HG03280 (cell line): ENCODE data around the gene SLC16A9.
"Not testable (repeated sequence)": the region's sequence is repeated elsewhere in the genome, so short reads cannot be mapped to it uniquely, and the experiment has no call there.

Source experiments
- ATAC-seq: cut with Tn5 transposase; IDR thresholded peaks from one replicate; pipeline ENCODE4 v1.9.1; 2021; ENCODE audit warnings: mild to moderate bottlenecking, moderate library complexity; ENCODE audit not compliant: unreplicated experiment

SLC16A9 gene

DNA sequence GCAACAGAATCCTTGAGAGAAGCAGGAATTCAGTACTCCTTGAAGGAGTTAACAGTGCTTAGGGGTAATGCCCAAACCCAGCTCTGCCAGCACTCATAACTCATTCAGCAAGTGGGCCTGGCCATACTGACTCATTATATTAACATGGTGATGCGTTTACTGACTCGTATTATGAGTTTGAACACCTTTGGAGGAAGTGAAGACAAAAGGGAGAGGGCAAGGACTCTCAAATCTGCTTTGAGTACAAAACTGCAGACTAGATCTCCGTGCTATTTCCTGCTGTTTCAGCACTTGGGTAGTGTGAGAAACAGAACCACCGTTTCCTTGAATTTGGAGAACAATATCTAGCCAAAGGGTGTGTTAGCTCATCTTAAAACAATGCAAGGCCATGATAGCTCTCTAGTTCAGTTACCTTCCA, 30.8 kb downstream of the SLC16A9 start:
- ATAC-seq: no peak

DNA sequence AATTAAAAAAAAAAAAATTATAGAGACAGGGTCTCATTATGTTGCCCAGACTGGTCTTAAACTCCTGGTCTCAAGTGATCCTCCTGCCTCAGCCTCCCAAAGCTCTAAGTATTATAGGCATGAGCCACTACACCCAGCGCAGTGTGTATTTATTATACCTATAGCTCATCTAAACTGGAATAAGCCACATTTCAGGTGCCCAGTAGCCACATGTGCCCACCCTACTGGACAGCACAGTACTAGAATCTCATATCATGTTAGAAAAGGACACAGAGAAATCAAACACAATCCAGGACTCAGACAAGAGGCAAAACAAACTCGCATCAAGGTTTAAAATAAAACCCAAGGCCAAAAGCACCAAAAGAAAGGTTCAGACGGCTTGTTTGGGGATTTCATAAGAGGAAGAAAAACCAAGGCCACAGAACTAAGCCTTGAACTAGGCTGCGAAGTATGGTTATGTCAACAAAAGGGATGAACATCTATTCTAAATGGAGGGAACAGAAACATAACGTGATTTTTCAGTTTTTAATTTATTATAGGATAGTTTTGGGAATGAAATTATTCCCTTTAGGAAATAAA, 32.3 kb downstream of the SLC16A9 start:
- no peak for ATAC-seq

DNA sequence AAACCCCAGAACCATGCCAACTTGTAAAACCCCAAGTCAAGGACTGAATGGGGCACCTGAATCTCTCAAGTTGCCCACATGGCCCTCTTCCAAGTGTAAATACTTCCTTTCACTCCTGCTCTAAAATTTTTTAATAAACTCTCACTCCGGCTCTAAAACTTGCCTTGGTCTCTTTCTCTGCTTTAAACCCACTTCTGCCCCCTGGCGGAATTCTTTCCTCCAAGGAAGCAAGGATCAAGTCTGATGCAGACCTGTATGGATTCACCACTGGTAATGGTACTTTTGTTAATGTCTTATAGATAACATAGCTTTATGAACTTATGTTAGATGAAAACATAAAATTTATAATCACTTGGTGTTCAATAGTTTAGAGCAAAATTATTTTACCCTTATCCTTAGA, 33.8 kb downstream of the SLC16A9 start:
- ATAC-seq: no peak

DNA sequence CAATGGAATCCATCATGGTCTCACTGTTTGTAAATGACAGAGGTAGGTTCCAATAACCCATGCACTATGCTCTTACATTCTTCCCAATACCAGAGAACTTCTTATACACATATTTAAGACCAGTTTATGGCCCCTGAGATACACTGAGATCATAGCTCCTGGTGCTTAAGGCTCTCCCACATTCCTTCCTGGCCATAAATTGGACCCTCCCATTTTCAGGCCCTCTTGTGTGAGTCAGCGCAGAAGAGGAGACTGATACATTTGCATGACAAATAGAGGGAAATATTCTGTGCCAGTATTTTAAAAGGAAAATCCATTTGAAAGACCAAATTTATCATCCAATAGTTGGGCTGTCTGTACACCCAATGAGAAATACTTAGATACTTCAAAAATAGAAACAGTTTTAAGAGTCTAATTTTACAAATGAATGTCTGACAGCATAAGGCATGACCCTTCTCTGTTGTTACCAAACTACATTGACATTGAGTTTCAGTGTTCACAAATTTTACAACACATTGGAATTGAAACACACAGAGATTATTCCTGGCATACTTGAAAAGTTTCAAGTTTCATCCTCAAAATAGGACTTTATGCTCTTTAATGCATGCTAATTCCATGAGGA, 35.3 kb downstream of the SLC16A9 start:
- ATAC-seq: no peak

DNA sequence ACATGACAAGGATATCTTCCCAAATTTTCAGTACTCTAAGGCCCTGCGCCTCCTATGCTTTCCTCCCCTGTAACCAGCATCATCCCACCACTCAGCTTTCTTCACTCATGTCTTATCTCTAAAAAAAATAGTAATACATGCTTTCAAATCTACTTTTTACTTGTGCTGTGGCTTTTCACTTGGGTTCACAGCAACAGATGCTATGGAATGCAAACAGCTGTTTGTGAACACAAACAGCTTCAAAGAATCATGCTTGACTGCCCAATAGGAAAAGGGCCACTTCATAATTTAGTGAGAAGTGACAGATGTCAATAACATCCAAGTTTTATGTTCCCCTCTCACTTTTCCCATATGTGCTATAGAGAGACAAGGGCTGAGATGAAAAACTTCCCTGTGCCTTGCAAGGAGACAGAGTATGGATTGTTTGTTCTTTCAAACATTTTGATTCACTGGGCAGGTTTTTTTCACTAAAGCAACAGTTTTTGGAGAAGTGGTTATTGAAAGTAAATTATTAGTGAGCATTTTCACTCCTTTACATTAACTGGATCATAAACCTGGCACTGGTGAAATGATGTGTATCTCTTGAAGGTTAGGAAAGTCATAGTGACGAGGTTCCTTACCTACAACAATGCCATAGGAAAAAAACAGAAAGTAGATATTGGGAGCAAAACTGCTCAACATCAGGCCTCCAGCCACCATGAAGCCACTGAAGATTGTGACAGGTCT, 37.3 kb downstream of the SLC16A9 start:
- ATAC-seq: no peak

DNA sequence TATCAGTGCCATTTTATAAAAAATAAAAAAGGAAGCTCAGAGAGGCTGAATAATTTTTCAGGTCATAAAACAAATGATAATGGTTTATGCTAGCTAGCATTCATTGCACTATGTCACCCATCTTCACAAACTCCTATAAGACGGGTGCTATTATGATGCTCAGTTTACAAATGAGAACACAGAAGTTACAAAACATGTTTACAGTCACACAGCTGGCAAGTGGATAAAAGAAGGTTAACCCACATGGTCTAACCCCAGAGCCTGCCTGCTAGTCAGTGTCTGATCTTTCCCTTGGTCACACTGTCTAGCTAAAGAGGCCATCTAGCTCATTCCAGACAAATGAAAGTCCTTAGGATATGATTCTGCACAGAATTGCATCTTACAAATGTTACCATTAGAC, 39.4 kb downstream of the SLC16A9 start:
- ATAC-seq: no peak

DNA sequence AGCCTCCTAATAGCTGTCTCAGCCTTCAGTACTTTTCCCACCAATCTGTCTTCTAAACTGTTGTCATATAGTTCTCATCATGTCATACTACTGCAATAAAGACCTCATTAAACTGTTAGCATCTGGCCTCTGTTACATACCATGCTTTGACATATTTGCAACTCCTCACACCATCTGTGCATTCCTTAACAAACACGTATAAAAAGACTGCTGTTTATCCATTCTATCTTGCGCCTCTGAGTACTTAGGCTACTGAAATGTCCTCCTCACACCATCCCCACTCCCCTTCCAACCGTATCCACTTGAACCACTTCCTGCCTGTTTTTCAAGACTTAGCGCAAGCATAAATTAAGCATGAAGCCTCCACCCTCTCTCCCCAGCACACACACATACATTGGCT, 41.6 kb downstream of the SLC16A9 start:
- no peak for ATAC-seq

DNA sequence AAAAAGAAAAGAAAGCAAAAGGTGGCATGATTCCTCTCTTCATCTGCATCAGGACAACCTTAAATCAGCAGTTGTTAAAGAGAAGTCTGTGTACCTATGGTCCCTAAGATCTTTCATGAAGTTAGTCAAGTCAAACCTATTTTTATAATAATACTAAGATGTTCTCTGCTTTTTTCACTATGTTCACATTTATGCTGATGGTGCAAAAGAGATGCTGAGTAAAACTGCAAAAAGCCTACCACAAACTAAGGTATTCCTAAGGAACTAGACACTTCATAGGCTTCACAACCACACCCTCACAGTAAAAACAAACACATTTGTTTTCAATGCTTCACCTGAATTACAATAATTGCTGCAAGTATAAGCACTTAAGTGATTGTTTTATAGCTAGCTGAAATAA, 43.3 kb downstream of the SLC16A9 start:
- no peak for ATAC-seq

DNA sequence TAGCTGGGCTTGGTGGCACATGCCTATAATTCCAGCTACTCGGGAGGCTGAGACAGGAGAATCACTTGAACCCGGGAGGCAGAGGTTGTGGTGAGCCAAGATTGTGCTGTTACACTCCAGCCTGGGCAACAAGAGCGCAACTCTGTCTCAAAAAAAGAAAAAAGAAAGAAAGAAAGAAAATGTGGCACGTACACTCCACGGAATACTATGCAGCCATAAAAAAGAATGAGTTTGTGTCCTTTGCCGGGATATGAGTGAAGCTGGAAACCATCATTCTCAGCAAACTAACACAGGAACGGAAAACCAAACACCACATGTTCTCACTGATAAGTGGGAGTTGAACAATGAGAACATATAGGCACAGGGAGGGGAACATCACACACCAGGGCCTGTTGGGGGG, 46.4 kb downstream of the SLC16A9 start:
- ATAC-seq: not testable (repeated sequence)

DNA sequence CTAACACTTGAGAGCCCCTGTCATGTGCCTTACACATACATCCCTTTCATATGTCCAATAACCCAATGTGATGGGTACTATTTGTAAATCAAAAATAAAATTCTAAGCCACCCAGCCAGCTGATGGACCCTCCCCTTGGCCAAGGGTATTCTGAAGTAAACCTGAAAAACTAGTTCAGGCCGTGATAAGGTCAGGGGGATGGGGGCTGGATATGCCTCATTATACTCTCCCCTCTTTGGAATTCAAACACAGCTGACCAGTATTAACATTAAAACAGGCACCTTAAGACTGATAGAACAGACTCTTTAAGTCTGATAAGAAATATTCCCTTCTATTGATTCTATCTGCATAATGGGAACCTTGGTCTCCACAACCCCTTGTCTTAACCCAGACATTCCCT, 51.9 kb downstream of the SLC16A9 start:
- ATAC-seq: no peak

DNA sequence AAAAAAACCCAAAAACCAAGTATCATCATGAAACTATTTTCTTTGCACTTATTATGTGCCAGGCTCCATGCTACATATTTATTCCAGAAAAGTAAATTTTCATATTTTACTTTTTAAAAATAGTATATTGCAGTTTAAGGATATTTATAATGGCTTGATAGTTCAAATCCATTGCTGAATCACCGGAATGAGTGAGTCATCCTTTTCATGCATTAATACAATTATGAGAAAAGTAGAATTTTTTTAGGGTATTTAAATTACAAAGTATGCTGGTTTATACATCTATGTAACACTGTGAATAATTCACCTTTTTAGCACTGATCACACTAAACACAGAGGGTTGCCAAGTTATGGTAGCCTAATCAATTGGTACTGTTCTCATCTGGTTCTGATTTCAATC, 54.3 kb downstream of the SLC16A9 start:
- no peak for ATAC-seq

DNA sequence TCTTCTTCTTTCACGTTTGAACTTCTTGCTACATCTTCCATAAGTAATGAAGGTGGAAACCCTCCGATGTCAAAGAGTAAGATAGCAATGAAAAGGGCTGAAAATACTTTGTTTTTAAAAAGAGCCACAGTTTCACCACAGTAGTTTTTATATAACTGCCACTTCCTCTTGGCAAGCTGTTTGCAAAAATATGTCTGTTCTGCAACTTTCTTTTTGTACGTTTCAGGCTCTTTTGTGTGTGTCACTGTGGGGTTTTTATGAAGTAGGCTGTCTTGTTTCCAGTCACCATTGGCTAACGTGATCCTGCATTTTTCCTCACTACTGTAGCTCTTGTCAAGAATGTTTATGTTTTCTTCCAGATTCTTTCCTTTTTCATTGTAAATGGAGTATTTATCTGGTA, 55.6 kb downstream of the SLC16A9 start:
- no peak for ATAC-seq

DNA sequence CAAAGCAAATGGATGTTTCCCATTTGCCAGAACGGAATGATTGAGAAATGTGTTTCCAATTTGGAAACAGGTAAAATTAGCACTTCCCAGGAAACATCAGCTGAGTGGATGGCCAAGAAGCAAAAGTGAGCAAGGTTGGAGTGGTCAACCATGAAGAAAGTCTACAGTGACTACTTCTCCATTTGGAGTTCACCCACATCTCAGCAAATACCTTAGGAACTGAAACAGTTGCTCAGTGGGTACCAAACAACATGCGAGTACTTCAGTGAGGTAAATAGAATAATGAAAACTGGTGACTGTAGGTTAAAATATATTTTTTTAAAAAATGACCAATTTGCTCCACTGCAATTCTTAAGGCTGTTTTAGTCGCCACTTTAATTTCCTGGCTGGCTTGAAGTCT, 57.7 kb downstream of the SLC16A9 start:
- no peak for ATAC-seq

DNA sequence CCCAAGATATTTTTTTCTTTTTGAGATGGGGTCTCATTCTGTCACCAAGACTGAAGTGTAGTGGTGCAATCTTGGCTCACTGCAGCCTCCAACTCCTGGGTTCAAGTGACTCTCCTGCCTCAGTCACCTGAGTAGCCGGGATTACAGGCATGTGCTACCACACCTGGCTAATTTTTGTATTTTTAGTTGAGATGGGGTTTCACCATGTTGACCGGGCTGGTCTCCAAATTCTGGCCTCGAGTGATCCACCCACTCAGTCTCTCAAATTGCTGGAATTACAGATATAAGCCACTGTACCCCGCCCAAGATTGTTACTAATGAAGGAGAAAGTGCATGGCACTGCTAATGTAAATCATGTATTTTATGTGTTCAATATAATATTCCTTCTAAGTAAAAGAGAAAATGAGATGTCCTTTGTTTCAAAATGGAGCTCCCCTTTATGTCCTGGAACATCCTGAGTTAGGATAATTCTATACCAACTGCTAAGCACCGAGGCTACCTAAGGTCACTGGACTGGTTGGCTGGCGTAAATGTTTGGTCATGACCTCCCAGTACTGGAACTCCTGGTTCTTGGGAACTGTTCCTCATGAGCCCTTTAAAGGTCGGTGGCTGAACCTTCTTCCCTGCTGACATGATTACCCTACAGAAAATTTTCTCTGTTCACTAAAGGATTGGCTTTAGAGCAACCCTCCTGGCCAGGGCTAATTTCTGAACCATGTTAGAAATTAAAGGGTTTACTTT, 59.9 kb downstream of the SLC16A9 start:
- ATAC-seq: no peak

DNA sequence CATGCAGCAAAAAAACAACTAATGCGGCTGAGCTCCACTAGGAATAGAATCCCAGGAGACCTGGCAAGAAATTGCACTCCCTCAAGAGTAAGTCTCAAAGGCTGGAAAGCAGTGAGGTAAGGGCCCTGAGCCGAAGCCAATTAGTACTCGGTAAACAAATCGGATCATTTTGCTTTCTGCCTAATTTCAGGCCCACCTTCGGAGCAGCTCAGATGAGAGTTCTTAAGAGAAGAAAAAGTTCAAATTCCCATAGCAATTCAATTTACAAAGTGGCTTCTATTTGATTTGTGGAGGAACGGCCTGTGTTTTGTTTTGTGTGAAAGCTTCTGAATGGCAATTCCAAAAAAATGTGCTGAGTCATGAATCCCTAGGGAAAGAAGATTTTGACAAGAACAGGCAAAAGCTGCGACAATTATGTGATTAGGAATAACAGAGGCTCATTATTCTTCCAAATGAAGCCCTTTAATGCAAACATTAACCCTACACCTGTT, 60.9 kb downstream of the SLC16A9 start:
- no peak for ATAC-seq

DNA sequence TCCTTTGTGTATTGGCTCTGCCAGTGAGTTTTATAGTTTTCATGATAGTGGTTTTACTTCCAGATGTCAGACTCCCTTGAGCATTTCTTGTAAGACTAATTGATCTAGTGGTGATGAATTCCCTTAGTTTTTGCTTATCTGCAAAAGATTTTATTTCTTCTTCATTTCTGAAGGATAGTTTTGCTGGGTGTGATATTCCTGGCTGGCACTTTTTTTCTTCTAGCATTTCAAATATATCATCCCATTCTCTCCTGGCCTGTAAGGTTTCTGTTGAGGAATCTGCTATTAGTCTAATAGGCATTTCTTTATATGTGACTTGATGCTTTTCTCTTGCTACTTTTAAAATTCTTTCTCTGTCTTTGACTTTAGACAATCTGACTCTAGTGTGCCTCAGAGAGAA, 64.8 kb downstream of the SLC16A9 start:
- no peak for ATAC-seq

DNA sequence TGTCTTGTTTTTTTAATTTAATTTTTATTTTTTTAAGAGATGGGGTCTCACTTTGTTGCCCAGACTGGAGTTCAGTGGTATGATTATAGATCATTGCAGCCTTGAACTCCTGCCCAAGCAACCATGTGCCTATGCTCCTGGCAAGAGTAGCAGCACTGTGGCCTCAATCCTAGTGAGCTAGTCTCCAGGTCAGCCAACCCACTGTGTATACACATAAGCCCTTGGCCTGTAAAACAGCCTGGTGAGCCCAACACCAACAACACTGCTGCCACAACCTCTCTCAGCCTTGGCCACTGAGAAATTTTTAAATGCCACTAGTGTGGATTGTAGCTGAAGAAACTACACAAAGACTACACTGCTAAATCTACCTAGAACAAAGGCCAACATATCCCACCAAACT, 68.0 kb downstream of the SLC16A9 start:
- not testable (repeated sequence) for ATAC-seq

DNA sequence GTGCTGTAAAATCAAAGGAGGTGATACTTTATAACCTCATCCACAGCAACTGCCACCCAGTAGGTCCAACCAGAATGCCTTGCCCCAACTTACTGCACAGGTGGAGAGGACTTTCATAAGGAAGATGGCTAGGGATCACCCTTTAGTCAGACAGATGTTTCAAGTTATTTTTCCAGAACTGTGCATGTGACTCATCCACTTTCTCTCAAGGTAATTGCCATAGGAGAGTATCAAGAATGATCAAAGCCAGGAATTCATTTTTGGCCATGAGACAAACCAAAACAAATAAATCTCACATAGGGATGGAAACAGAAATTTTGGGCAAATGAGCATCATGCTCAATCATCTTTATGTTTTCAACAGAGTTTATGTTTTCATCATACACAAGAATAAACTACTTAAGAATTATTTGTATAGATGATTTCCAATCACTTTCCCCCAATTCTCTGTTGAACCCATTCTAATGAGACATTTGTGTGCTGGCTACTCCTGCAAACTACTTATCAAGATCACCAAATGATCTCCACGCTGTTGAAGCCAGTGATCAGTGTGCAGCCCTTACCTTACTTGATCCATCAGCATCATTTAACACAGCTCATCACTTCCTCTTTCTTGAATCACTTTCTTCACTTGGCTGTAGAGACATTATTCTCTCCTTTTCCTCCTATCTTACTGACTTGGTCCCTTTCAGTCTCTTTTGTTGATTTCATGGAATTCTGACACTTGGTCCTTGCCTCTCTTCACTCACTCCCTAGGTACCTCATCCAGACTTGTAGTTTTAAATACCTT, 74.0 kb downstream of the SLC16A9 start:
- ATAC-seq: no peak

DNA sequence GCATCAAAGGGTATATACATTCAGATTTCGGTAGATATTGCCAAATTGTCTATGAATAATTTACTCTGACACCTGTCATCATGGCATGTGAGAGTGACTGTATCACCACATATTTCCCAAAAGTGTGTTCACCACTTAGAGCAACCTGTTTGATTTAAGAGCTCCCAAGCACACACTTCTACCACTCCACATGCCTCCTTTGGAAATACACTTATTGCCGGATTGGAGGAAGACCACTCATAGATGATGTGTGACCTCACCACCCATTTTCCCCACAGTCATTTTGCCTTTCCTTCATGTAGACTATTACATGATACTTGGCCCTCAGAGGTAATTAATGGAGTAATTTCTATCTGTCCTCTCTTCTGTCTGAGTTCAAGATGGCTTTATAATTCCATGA, 75.5 kb downstream of the SLC16A9 start:
- ATAC-seq: no peak

DNA sequence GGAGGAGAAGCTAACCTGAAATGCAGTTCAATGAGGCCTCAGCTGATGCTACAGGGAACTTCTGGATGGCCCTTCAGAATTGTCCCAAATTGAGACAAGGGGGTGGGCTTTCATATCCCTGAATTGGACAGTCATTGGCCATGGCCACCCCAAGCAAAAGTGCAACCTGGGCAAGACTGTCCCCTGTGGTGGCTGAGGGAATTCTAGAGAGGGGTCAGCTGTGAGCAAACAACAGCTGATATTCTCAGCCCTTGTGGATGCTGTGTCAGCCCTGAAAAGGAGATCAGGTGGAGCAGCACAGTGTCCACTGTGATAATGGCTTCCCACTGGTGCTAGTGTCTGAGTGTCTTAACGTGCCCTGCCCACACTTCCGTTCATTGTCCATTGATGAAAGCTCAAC, 76.6 kb downstream of the SLC16A9 start:
- ATAC-seq: no peak
